GM23338 (cell line): ENCODE results near the gene EXD3. TPM values are rescaled to one million over a fixed set of nuclear protein-coding genes. Genes with fewer than 3 reads are reported as not detected.
A peak's percentile ranks its signal among the peaks of the same experiment; 100 is the strongest.

Source experiments
- ATAC-seq: fragments of 200-7000 bp; cut with Tn5 transposase; 3 replicates; pipeline ENCODE4 v1.9.1; 2020
- DNase-seq: peaks from one replicate; pipeline ENCODE4 v3.0.0-alpha.2; 2015; ENCODE audit warnings: low spot score
- H2AFZ ChIP-seq: fragments of 200-600 bp; sonication (generic); 2 replicates; pipeline ENCODE4 v1.8.0; 2016; ENCODE audit warnings: antibody characterized with exemption, mild to moderate bottlenecking, moderate library complexity
- H3F3A ChIP-seq: fragments of 200-600 bp; sonication (generic); replicated peaks from 2 replicates; pipeline ENCODE4 v1.8.0; 2017; ENCODE audit warnings: antibody characterized with exemption, mixed run types, low read depth
- H3K27ac ChIP-seq: fragments of 200-600 bp; sonication (generic); 2 replicates; pipeline ENCODE4 v1.6.1; 2016; ENCODE audit warnings: low read depth
- H3K27me3 ChIP-seq: fragments of 200-600 bp; sonication (generic); 2 replicates; pipeline ENCODE4 v1.8.0; 2016; ENCODE audit warnings: mild to moderate bottlenecking, mixed run types, moderate library complexity; ENCODE audit not compliant: insufficient read depth
- H3K36me3 ChIP-seq: fragments of 200-600 bp; sonication (generic); 2 replicates; pipeline ENCODE4 v1.8.0; 2016; ENCODE audit warnings: mild to moderate bottlenecking; ENCODE audit not compliant: insufficient read depth
- H3K4me1 ChIP-seq: fragments of 200-600 bp; sonication (generic); 2 replicates; pipeline ENCODE4 v1.8.0; 2016; ENCODE audit warnings: mild to moderate bottlenecking, moderate library complexity; ENCODE audit not compliant: insufficient read depth
- H3K4me2 ChIP-seq: fragments of 200-600 bp; sonication (generic); 2 replicates; pipeline ENCODE4 v1.7.1; 2017; ENCODE audit warnings: mixed run types
- H3K4me3 ChIP-seq: fragments of 200-600 bp; sonication (generic); 2 replicates; pipeline ENCODE4 v1.6.1; 2016; ENCODE audit warnings: mixed run types
- H3K79me2 ChIP-seq: fragments of 200-600 bp; sonication (generic); replicated peaks from 2 replicates; pipeline ENCODE4 v1.8.0; 2017; ENCODE audit warnings: mild to moderate bottlenecking; ENCODE audit not compliant: insufficient read depth
- H3K9me2 ChIP-seq: fragments of 200-600 bp; sonication (generic); 2 replicates; pipeline ENCODE4 v1.8.0; 2017; ENCODE audit not compliant: insufficient read depth
- H4K20me1 ChIP-seq: fragments of 200-600 bp; sonication (generic); replicated peaks from 2 replicates; pipeline ENCODE4 v1.8.0; 2017; ENCODE audit warnings: mild to moderate bottlenecking; ENCODE audit not compliant: insufficient read depth
- H3K27ac Mint-ChIP-seq: 2 replicates; pipeline ENCODE4 v1.8.0; 2020; ENCODE audit warnings: inconsistent platforms, mild to moderate bottlenecking, moderate library complexity, mixed read lengths
- H3K27me3 Mint-ChIP-seq: 3 replicates; pipeline ENCODE4 v1.8.0; 2022; ENCODE audit warnings: low read depth, mild to moderate bottlenecking, moderate library complexity, mixed read lengths, inconsistent platforms; ENCODE audit not compliant: insufficient read depth, poor library complexity
- H3K36me3 Mint-ChIP-seq: 3 replicates; pipeline ENCODE4 v1.8.0; 2021; ENCODE audit warnings: low read depth, mild to moderate bottlenecking, inconsistent platforms, moderate library complexity, mixed read lengths
- H3K4me1 Mint-ChIP-seq: 3 replicates; pipeline ENCODE4 v1.8.0; 2020; ENCODE audit warnings: mild to moderate bottlenecking, inconsistent platforms, mixed read lengths
- H3K4me3 Mint-ChIP-seq: 3 replicates; pipeline ENCODE4 v1.8.0; 2021; ENCODE audit warnings: moderate library complexity, mild to moderate bottlenecking, inconsistent platforms, mixed read lengths
- H3K9me3 Mint-ChIP-seq: 3 replicates; pipeline ENCODE4 v1.8.0; 2020; ENCODE audit warnings: moderate library complexity, mild to moderate bottlenecking, inconsistent platforms, mixed read lengths
- NANOG ChIP-seq: IDR thresholded peaks from 2 replicates; pipeline ENCODE4 v1.6.1; 2016; ENCODE audit warnings: antibody characterized with exemption, borderline replicate concordance
- STAT1 ChIP-seq: IDR thresholded peaks from one replicate; pipeline ENCODE4 v1.6.1; 2016; ENCODE audit warnings: antibody characterized with exemption; ENCODE audit not compliant: unreplicated experiment
- polyA plus RNA-seq: library from polyadenylated mRNA; unstranded; fragments of >200 nt; fragmentation: Nextera tagmentation; extraction: Ambion mirVana; gene quantifications from 2 replicates; pipeline ENCODE4 v1.2.1, GENCODE V29; 2016
- total RNA-seq: library from RNA; depleted of rRNA; stranded (reverse); fragments of >200 nt; shearing (Covaris generic); gene quantifications from 2 replicates; pipeline ENCODE4 v1.2.3, GENCODE V29; 2014
- TF ChIP-seq, protein P1 (sequence below), 2 experiments: fragments of 200-600 bp in 1 of 2; sonication (generic) in 1 of 2; conservative IDR thresholded peaks; 2 replicates each; pipeline versions ENCODE4 v1.5.1 to v1.6.1; 2016 to 2017; ENCODE audit warnings: antibody characterized with exemption in 2 of 2, low read depth in 2 of 2, mild to moderate bottlenecking in 2 of 2, moderate library complexity in 1 of 2

The EXD3 gene
- total and polyA plus RNA-seq, 2 experiments from 2014 or later: 3.6 to 9.7 TPM

DNA sequence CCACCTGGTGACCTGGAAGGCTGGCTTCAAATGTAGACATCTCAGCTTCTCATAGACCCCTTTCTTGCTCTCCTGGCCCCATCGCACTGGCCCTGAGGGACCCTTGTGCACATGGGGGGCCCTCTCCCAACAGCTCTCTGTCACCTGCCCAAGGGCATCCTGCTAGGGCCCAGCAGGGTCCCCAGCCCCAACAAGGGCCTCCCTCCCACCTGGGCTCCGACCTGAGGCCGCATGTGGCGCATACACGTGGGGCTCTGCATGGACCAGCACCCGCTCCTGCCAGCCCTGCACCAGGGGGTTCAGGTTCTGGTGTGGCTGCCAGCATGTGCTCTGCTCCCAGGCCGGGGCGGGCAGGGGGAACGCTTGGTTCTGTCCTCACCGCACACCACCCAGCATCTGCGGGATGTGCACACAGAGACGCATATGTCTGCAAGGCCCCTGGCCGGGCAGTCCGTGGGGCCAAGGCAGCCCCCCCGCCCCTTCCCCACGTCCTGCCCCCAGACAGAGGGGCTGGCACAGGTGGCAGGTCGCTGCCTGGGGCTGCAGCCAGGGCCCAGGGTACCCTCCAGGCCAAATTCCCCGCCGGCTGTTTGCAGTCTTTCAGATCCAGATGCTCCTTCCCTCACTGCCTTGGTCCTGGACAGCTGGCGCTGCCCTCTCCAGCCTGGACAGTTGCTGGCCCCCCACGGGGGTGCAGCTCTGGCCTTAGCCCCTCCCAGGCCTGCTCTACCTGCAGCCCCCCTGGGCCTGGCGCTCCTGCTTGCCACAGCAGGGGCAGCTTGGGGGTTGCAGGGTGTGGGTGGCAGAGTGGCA, 103.0 kb downstream of the EXD3 start:
- H3K4me1 ChIP-seq: peaks cover 19% of the 10 kb centered on the region; the same call in 1 of the 2 replicates
- H3K4me1 Mint-ChIP-seq: no peaks in the 10 kb centered on the region; the same call in 2 of the 3 replicates
- peaks cover 5% of the 10 kb centered on the region for H3K27me3 Mint-ChIP-seq
- no peak overlapping the region for H3K27ac Mint-ChIP-seq
- TF ChIP-seq, protein P1, sequence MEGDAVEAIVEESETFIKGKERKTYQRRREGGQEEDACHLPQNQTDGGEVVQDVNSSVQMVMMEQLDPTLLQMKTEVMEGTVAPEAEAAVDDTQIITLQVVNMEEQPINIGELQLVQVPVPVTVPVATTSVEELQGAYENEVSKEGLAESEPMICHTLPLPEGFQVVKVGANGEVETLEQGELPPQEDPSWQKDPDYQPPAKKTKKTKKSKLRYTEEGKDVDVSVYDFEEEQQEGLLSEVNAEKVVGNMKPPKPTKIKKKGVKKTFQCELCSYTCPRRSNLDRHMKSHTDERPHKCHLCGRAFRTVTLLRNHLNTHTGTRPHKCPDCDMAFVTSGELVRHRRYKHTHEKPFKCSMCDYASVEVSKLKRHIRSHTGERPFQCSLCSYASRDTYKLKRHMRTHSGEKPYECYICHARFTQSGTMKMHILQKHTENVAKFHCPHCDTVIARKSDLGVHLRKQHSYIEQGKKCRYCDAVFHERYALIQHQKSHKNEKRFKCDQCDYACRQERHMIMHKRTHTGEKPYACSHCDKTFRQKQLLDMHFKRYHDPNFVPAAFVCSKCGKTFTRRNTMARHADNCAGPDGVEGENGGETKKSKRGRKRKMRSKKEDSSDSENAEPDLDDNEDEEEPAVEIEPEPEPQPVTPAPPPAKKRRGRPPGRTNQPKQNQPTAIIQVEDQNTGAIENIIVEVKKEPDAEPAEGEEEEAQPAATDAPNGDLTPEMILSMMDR (conservative IDR thresholded peaks at IDR 0.05; ENCODE audit: low read depth in 2 of 2): no peak
- TF ChIP-seq NANOG: no peak
- H3K9me2 ChIP-seq: no peaks in the 10 kb centered on the region
- no peak overlapping the region for H2AFZ ChIP-seq
- DNase-seq: no peak
- no peak overlapping the region for H3K4me3 ChIP-seq
- no peak overlapping the region for H3K27ac ChIP-seq
- H3K4me2 ChIP-seq: no peak overlapping the region
- H3K79me2 ChIP-seq: no peaks in the 10 kb centered on the region
- no peaks in the 10 kb centered on the region for H3K36me3 Mint-ChIP-seq
- H3F3A ChIP-seq: no peaks in the 10 kb centered on the region
- peaks cover 3% of the 10 kb centered on the region; the same call in 1 of the 3 replicates for H3K9me3 Mint-ChIP-seq
- H3K4me3 Mint-ChIP-seq: no peak overlapping the region
- H3K27me3 ChIP-seq: no peaks in the 10 kb centered on the region
- no peak for ATAC-seq
- H4K20me1 ChIP-seq: no peaks in the 10 kb centered on the region
- H3K36me3 ChIP-seq: no peaks in the 10 kb centered on the region

DNA sequence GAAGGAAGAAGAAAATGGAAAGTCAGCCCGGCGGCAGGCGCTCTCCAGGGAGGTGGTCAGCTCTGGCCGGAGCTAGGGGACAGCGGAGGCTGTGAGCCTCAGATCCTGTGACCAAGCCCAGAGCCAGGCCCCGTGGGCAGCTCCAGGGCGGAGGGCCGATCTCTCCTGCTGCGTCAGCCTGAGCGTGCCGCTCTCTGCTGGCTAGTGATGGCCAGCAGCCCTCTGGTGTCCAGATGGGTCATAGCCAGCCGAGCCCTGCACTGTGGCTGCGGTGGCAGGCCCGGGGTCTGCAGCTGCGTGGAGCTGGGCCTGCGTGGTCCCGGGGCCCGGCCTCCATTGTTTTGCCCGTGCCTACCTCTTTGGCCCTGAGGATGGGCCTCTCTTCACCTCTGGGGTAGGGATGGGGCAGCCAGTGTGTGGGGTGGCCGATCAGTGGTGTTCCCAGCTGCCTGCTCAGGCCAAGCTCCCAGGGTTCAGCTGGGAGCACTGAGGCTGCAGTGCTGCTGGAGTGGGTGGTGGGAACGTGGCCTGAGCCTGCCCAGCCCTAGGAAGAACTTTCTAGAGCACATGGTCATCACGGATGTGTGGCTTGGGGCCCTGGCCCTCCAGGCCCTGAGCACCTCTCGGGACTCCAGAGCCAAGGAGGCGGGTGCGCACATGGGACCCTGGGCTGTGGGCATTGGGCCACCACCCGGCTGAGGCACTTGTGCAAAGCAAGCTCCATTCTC, 103.8 kb downstream of the EXD3 start:
- peaks cover 3% of the 10 kb centered on the region; the same call in 1 of the 3 replicates for H3K9me3 Mint-ChIP-seq
- Histone ChIP-seq H3K4me2 (no peak overlapping the region), H3K36me3 (no peaks in the 10 kb centered on the region), H3K27me3 (no peaks in the 10 kb centered on the region), H4K20me1 (no peaks in the 10 kb centered on the region), H3K27ac (no peak overlapping the region), H3F3A (no peaks in the 10 kb centered on the region), H3K79me2 (no peaks in the 10 kb centered on the region), H3K4me3 (no peak overlapping the region), H3K4me1 (peaks cover 20% of the 10 kb centered on the region; the same call in 1 of the 2 replicates), H2AFZ (no peak overlapping the region), H3K9me2 (no peaks in the 10 kb centered on the region)
- no peak overlapping the region for H3K4me3 Mint-ChIP-seq
- peaks cover 5% of the 10 kb centered on the region for H3K27me3 Mint-ChIP-seq
- no peaks in the 10 kb centered on the region; the same call in 2 of the 3 replicates for H3K4me1 Mint-ChIP-seq
- peak; percentile 62 for DNase-seq
- no peak for TF ChIP-seq STAT1
- TF ChIP-seq, protein P1 (conservative IDR thresholded peaks at IDR 0.05; ENCODE audit: low read depth in 2 of 2): peak; percentile 21 to 68; a peak in 2 of 4 replicates
- ATAC-seq: peak; percentile 15
- H3K36me3 Mint-ChIP-seq: no peaks in the 10 kb centered on the region
- no peak overlapping the region for H3K27ac Mint-ChIP-seq
